GM18508 (cell line): ENCODE measurements around the gene TULP4.

Experiments used
- ATAC-seq: cut with Tn5 transposase; IDR thresholded peaks from one replicate; pipeline ENCODE4 v1.9.1; 2021; ENCODE audit warnings: moderate number of reproducible peaks; ENCODE audit not compliant: insufficient read depth, unreplicated experiment

Gene TULP4

DNA sequence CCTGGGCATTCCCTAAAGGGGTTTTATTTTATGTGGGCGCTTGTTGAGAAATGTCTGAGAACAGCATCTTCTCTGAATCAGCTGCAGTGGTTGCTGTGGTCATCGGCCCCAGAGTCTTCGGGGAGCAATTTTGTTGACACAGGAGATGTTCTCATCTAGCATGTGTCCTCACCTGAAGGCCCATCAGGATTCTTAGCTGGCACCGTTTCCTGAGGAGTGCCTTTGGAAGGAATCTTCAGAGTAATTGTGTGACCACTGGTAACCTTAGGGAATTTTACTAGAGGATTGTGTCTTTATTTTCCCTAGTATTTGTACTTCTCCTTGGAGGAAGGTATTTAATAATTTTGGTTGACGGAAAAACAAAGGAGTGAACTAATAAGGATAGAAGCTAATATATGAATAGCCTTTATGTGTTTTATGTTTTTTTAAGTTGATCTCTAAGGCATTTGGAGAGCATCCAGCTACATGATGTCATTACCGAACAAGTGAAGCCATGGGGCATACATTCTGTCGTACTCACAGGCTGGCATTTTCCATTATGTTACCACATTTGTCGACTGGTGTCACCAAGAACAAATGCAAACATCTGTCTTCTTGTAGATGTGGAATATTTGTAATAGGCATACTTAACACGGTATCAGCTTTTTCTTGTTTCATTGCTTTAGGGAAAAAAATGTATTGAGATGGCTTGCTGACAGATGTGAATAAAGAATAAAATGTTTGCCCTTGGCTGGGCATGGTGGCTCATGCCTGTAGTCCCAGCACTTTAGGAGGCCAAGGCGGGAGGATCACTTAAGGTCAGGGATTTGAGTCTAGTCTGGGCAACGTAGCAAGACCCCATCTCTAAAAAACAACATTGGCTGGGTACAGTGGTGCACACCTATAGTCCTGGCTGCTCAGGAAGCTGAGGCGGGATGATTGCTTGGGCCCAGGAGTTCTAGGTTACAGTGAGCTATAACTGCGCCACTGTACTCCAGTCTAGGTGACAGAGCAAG, 41.9 kb downstream of the TULP4 start:
- ATAC-seq: no peak

DNA sequence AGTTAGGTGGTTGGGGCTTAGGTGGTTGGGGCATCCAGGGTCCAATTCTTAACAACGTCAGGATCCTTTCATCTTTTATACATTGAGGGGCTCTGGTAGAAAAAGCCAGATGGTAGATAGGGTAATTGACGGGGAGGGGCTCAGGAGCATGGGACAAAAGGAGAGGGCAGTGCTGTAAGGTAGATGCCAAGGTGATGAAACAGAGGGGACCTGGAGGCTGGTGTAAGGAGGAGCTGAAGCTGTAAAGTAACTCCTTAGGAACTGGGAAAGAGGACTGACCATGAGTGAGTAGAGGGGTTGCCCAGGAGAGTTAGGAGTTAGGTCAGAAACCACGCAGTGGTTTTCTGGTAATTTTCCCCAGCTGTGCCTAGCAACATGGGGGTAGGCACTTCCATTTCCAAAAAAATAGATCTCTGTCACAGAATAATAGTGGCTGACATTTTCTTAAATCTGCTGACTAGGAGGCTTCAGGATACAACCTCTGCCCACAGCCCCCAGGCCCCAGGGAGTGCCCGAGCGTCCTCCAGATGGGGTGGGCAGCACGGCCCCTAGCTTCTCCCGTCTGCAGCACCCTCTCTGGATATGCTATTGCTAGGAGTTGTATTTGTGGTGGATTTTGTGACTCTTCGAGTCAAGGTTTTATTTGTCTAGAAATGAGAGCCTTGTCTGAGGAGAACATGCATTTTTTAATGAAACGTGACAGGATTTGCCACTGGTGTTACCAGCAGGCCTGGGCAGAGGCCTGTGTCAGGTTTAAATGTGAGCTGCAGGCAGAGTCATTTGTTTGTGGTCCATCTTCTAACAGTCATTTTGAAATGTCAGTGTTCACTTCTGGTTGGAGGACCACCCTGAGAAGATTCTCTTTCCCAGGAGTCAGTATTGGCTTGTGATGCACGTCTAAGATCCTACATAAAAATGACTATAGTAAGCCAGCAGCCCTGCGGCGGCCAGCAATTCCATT, 44.6 kb downstream of the TULP4 start:
- ATAC-seq: no peak

DNA sequence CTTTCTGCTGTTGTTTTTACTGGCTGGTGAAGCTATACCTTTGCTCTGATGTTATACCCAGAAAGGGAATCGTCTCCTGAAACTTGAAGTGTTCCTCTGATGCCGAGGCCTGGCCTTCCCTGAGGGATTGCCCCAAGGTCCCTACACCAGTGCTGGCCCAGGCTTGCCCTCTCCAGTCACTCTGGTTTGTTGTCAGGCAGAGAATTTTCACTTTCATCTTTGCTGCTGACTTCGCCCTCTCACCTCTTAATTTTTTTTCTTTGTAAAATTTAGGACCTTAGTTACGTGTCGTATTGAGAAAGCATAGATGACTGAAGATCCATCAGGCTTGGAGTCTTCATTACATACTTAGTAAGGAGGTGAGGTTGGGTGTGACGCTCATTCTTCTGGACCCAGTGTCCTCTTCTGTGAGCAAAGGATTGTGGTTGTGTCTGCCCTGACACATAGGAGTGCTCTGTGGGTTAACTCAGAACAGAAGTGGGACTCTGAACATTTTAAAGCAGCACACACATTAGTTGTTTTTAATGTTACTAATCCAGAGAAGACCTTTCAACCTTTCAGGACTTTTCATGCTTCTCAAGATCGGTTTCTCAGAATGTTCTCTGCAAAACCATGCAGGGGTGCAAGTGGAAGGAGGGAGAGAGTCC, 45.4 kb downstream of the TULP4 start:
- ATAC-seq: no peak

DNA sequence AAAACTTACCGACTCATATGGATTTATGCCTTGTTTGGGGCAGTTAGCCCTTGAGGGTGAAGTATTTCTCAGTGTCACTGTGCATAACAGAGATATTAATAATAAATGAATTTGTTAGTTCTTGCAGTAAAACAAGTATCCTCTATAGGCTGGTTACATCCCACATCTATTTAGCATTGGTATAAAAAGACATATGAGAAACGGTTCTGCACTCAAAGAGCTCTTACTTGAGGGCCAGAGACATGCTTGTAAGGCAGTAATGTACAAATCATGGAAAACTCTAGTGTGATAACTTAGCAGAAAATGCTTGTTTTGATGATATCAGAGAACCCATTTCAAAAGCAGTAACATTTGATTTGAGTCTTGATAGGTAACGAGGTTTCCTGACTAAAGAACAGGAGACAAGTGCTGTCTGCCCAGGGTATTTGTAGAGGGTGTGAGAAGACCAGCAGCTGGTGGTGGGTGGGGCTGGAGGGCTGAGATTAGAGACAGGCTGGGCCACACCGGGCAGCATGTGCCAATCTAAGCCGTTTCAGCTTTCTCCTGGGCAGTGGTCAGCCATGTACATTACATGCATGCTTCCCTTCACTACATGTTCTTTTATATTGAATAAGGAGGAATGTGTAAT, 46.3 kb downstream of the TULP4 start:
- no peak for ATAC-seq

DNA sequence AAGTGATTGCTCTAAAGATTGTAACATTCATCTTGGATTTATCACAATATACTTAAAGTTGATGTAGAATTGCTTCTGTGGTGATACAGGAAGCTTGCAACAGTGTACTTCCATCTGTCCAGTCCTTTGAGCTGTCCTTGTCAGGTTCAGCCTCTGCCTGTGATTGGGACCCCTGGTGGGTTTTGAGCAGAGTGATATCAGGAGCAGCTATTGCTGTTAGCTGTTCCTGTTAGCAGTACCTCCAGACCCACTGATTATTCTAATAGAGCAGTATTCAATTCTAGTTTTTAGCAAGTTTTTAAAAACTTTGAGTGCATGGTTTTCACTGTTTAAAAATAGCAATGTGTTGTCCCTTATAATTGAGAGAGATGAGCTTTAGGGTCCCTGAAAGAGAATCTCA, 48.8 kb downstream of the TULP4 start:
- no peak for ATAC-seq

DNA sequence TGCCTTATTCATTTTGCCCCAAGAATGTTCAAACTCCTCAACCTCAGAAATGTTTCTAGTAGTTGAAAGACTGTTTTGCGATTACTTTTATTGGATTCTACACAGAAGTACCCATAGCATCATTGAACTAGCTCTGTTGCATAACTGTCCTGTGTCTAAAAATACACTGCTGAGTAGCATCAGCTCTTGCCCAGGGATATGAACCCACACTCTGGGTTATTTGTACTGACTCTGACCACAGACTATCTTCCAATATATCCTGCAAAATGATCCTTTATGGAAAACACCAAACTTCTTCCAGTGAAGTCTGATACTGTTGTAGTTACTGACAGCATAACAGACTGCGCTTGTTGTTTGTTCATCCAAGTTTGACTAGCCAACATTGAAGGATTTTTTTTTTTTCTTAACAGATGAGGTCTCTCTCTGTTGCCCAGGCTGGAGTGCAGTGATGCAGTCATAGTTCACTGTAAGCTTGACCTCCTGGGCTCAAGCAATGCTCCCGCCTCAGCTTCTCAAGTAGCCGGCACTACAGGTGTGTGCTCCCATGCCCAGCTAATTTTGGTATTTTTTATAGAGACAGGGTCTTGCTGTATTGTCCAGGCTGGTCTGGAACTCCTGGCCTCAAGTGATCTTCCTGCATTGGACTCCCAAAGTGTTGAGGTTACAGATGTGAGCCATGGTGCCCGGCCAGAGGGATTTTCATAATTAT, 49.9 kb downstream of the TULP4 start:
- no peak for ATAC-seq

DNA sequence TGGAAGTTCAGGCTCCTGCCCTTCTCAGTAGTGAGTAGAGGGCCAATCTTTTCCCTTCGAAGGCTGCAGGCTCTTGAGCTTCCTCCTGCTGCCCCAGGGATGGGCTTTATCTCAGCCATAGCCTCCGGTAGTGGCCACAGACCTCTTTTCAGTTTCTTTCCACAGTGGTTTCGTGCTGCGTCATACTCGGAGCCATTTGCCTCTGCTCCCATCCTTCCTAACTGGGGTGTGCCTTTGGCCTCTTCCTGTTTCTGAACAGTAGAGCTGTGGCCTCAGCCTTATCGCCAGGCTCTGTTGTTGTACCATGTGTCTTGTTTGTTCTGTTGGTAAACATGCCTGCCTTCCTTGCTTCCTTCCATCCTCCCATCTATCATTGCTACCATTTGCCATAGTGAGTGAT, 54.1 kb downstream of the TULP4 start:
- no peak for ATAC-seq

DNA sequence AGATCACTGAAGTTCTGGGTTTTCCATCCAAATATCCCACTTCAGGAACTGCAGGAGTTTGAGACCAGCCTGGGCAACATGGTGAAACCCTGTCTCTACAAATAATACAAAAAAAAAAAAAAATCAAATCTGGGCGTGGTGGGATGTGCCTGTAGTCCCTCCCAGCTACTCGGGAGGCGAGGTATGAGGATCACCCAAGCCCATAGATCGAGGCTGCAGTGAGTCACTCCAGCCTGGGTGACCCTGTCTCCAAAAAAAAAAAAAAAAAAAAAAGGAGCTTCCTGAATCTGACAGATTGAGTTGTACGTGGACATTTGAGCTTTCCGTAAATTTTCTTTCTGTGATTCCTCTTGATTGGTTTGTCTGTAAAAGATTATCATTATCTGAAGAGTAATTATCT, 55.6 kb downstream of the TULP4 start:
- no peak for ATAC-seq

DNA sequence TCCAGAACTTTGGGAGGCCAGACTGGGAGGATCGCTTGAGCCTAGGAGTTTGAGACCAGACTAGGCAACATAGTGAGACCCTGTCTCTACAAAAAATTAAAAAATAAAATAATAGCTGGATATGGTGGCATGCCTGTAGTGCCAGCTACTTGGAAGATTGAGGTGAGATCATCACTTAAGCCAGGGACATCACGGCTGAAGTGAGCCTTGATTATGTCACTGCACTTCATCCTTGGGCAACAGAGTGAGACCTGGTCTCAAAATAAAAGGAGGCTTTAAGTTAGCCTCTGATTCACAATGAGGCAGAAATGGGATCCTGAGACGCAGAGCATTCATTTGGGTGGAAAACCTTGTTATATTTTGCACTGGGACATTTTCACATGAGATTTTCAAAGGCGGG, 57.0 kb downstream of the TULP4 start:
- ATAC-seq: no peak

DNA sequence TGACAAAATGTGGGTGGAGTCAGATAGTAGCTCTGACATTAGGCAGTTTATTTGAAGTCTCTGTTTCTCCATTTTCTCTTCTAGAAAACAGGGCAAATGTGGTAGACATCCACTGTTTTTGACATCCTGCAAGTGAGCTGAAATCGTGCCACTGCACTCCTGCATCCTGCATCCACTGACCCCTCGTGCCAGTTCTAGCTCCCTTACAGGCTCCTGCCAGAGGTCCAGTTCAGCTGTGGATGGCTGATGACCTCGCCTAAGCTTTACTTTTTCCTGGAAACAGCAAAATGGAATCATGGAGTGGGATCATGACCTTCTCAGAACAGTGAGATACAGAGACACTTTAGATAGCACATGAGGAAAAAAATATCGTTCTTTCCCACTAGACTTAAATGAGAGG, 58.5 kb downstream of the TULP4 start:
- no peak for ATAC-seq

DNA sequence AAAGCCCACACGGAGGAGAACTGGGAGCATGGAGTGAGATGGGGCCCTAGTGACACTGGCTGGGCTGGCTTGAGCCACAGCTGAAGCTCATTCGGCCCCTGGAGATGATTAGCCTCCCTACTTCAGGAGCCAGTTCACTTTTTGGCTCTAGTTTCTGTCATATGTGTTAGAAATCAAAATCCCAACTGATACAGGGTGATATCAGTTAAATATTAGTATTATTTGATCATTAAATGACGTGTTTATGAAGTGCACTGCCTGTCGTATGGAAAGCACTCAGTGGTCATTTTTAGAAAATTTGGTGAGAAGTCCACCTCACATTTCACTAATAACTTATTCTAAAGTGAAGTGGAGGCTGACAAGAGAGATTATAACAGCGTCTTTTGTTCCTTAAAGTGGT, 59.0 kb downstream of the TULP4 start:
- ATAC-seq: no peak

DNA sequence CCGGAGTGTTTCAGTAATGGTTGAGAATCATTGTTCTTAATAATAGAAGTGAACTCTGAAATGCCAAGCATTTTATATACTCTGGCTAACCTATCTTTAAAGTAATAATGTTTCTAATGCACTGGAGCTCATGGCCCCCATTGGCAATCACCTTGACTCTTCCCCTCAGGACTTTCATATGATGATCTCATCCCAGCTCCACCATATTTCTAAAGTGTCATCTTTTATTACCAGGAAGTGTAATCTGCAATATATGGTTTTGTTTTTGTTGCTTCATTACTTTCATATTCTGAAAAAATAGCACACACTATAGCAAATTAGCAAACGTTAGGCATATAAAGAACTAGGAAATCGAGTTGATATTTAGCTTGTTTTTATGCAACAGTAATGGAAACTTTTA, 60.3 kb downstream of the TULP4 start:
- ATAC-seq: no peak

DNA sequence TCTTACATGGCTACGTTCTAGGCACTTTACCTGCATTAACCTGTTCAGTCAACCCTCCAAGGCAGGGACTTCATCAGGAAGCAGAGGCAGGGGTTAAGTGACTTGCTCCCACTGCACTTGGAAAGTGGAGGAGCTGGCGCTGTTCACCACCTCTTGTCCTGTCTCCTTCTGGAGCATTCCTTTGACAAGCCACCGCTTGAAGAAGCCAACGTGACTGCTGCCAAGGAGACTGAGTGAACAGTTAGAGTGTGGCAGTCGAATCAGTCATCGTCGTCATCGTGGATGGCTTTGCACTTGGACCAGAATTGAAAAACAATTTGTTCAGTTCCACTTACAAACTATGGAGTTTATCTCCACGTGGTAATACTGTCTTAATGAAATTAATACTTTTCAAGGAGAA, 60.9 kb downstream of the TULP4 start:
- ATAC-seq: no peak

DNA sequence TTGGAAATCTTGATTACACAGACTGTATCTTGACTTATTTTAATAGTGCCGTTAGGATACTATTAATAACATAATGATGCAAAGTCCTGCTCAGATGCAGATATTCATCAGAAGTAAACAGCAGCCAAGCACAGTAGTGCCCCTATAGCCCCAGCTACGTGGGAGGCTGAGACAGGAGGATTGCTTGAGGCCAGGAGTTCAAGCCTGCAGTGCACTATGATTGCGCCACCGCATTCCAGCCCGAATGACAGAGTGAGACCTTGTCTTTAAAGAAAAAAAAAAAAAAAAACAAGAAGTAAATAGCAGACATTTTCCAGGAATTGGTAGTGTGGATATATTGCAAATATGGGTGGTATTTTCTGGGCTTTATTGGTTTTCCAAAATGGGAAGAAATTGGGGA, 61.8 kb downstream of the TULP4 start:
- ATAC-seq: no peak

DNA sequence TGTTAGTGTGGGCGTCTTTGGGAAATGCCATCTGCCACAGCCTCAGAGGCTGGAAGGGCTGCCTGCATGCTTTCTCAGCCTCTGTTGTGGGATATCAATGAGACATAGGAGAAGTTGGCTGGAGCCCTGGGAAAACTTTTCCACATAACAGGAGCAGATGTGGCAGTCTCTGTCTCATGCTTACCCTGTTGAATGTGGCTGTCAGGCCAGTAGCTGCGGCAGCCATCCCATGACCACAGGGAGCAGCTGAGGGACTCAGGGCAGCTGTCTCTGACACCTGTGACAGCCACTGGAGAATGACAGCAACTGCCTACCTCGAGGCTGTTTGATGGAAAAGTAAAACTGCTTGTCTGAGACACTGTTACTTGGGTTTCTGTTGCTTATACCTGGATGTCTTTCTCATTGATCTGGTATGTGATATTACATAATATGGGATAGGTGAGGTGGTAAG, 64.4 kb downstream of the TULP4 start:
- no peak for ATAC-seq

DNA sequence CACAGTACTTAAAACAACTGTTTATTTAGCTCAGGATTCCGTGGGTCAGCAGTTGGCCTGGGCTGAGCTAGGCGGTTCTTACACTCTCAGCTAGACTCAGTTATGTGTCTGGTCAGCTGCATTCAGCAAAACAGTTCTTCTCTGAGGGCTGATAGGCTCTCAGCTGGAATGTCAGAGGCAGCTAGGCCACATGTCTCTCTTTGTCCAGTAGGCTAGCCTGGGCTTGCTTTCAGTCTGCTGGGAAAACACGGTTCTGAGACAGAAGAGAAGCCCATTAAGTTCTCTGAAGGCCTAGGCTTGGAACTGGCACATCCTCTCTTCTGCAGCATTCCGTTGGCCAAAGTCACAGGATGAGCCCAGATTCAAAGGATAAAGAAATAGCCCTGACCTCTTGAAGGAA, 65.6 kb downstream of the TULP4 start:
- no peak for ATAC-seq

DNA sequence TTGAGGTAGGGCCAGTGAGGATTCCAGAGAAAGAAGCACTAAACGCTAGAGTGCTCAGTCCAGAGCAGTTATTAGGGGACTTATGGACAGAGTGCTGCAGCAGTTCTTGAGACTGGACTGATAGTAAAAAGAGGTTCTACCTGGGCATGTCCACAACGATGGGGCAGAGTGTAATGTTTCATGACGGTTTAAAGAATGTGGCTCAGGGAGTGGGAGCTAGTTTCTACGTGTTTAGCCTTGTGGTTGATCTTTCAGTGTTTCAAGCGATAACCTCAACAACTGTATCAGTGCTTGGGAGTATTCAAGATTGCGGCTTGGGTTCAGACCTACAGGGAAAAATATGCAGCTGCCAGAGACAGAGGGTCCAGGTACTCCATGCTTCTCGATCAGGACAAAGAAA, 67.1 kb downstream of the TULP4 start:
- ATAC-seq: no peak

DNA sequence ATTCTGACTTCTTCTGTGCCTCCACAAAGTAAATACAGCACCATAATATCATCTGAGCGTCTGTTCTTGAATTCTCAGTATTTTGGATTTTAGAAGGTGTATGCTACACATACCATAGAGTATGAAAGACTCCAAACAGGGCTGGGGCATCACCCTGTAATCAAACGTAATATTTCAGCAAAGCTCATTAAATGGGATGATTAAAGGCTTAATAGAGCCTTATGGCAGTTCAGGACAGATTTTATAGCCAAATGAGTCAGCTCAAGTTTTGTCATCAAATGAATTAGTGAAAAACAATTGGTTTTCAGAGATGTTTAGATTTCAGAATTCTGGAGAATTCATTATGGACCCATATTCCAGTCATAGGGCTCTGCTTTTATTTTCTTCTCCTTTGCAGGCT, 68.9 kb downstream of the TULP4 start:
- ATAC-seq: no peak

DNA sequence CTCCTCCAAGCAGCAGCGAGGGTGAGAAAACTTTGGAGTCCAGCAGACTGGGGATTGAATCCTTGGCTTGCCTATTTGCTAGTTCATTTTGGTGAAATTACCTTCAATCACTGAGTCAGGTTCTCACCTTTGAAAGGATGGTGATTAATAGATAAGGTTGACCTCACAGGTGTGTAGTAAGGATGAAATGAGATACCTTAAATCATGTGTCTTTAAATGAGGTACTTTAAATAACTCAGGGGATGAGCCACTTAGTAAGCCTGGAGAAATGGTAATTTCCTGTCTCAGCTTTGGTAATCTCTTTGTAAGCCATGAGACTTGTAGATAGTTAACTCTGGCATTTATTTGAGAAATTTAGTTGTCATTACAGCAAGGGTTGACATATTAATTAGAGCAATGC, 70.2 kb downstream of the TULP4 start:
- ATAC-seq: no peak

DNA sequence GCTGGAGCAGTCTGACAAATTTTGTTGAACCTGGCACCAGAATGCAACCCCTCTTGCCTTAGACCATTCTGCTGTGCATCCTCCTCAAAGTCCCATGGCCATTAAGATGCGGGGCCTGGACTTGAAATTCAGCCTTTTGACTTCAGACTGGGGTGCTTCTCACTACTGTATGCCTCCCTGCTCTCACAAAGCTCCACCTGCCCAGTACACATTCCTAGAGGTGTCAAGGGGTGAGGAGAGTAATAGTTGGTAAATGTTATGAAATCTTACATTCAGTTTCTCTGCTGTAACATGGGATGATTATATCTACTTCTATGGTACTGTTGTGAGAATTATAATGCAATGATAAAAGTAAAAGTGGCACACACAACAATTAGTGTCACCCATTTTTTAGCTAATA, 70.8 kb downstream of the TULP4 start:
- ATAC-seq: no peak
